Body of pancreas (tissue), 4 donors: ENCODE data around the gene PRDM8.

ENCODE experiments used
- CTCF ChIP-seq, 7 experiments: fragments of 450-650 bp in 4 of 7; fragments of 200-600 bp in 3 of 7; sonication (generic) in 3 of 7; IDR thresholded peaks; one replicate each; pipeline ENCODE4 v1.5.1; 2016 to 2019; ENCODE audit warnings: antibody characterized with exemption in 7 of 7
- POLR2A ChIP-seq, 3 donors: fragments of 450-650 bp; IDR thresholded peaks; one replicate each; pipeline ENCODE4 v1.6.1; 2016; ENCODE audit warnings: antibody characterized with exemption in 3 of 3, mild to moderate bottlenecking in 2 of 3

GRCh38 chr4:80184825-80185756 is 12.2 kb upstream of the PRDM8 start:
- TF ChIP-seq CTCF (IDR thresholded peaks at IDR 0.05) (no peak), POLR2A (IDR thresholded peaks at IDR 0.05) (no peak)
